ENCODE results near the gene ATP6V0A4. TPM values are rescaled to one million over a fixed set of nuclear protein-coding genes. Genes with fewer than 3 reads are reported as not detected.

Gene ATP6V0A4
- total and polyA plus RNA-seq, 3 experiments from 2014 or later = not detected

GRCh38 chr7:138662076-138662990, 135.7 kb downstream of the ATP6V0A4 start:
- POLR2A ChIA-PET = no interaction called here

GRCh38 chr7:138661069-138661635, 136.8 kb downstream of the ATP6V0A4 start:
- H3K27ac Mint-ChIP-seq = no peak overlapping the region
- H3K4me3 Mint-ChIP-seq = no peak overlapping the region
- H3K4me1 Mint-ChIP-seq = peaks cover 0 to 8% (median 0%) of the 10 kb centered on the region in 3 donors
- H3K9me3 Mint-ChIP-seq = no peaks in the 10 kb centered on the region
- H3K27me3 ChIP-seq (ENCODE audit: insufficient read depth, low read length, poor library complexity, severe bottlenecking) = no peaks in the 10 kb centered on the region
- H3K27me3 Mint-ChIP-seq = peaks cover 17 to 54% of the 10 kb centered on the region in 2 donors
- CTCF ChIA-PET = no interaction called here
- no peaks in the 10 kb centered on the region for H3K4me1 ChIP-seq (ENCODE audit: insufficient read depth, low read length)
- no peak overlapping the region for H3K4me3 ChIP-seq (ENCODE audit: low read length)
- H3K36me3 ChIP-seq (ENCODE audit: insufficient read depth, low read length) = no peaks in the 10 kb centered on the region
- H3K27ac ChIP-seq (ENCODE audit: low read depth, low read length) = no peak overlapping the region
- no peaks in the 10 kb centered on the region for H3K9me3 ChIP-seq (ENCODE audit: low read length)
- no peaks in the 10 kb centered on the region for H3K36me3 Mint-ChIP-seq
- no peak for DNase-seq
- POLR2A ChIA-PET = no interaction called here

More at GRCh38 chr7:138662076-138662990, 135.7 kb downstream of the ATP6V0A4 start:
- H3K36me3 Mint-ChIP-seq = no peaks in the 10 kb centered on the region
- Histone ChIP-seq H3K27ac (ENCODE audit: low read depth, low read length) (no peak overlapping the region), H3K27me3 (ENCODE audit: insufficient read depth, low read length, poor library complexity, severe bottlenecking) (no peaks in the 10 kb centered on the region), H3K9me3 (ENCODE audit: low read length) (no peaks in the 10 kb centered on the region), H3K36me3 (ENCODE audit: insufficient read depth, low read length) (no peaks in the 10 kb centered on the region), H3K4me3 (ENCODE audit: low read length) (no peak overlapping the region), H3K4me1 (ENCODE audit: insufficient read depth, low read length) (no peaks in the 10 kb centered on the region)
- H3K27ac Mint-ChIP-seq = no peak overlapping the region
- no peak for DNase-seq
- H3K4me3 Mint-ChIP-seq = no peak overlapping the region
- peaks cover 21 to 61% of the 10 kb centered on the region in 2 donors for H3K27me3 Mint-ChIP-seq
- peaks cover 0 to 8% (median 0%) of the 10 kb centered on the region in 3 donors for H3K4me1 Mint-ChIP-seq
- H3K9me3 Mint-ChIP-seq = no peaks in the 10 kb centered on the region
- CTCF ChIA-PET = no interaction called here

- Mint-ChIP-seq H3K9me3 (peaks cover 0 to 3% (median 0%) of the 10 kb centered on the region in 5 donors), H3K4me3 (no peak overlapping the region), H3K36me3 (no peaks in the 10 kb centered on the region), H3K4me1 (peaks cover 0 to 1% (median 0%) of the 10 kb centered on the region in 3 donors), H3K27ac (no peak overlapping the region), H3K27me3 (peaks cover 14 to 35% of the 10 kb centered on the region in 2 donors)
- H3K4me1 ChIP-seq (ENCODE audit: insufficient read depth, low read length) = no peaks in the 10 kb centered on the region
- no peak overlapping the region for H3K4me3 ChIP-seq (ENCODE audit: low read length)
- POLR2A ChIA-PET = interaction anchor here (0.6 kb wide), 1 partner anchor 34 kb away, joined by 3 read pairs; no protein-coding TSS in a partner anchor
- CTCF ChIA-PET = no interaction called here
- H3K9me3 ChIP-seq (ENCODE audit: low read length) = no peaks in the 10 kb centered on the region
- H3K27ac ChIP-seq (ENCODE audit: low read depth, low read length) = no peak overlapping the region
- no peaks in the 10 kb centered on the region for H3K27me3 ChIP-seq (ENCODE audit: insufficient read depth, low read length, poor library complexity, severe bottlenecking)
- DNase-seq = no peak
- no peaks in the 10 kb centered on the region for H3K36me3 ChIP-seq (ENCODE audit: insufficient read depth, low read length)
Measured at GRCh38 chr7:138658889-138659288, 139.1 kb downstream of the ATP6V0A4 start.

GRCh38 chr7:138657854-138658386, 140.1 kb downstream of the ATP6V0A4 start:
- ChIA-PET CTCF (interaction anchor here (0.6 kb wide), 1 partner anchor 365 kb away, joined by 3 read pairs; no protein-coding TSS in a partner anchor), POLR2A (no interaction called here)
- no peak for DNase-seq
- H3K27me3 ChIP-seq (ENCODE audit: insufficient read depth, low read length, poor library complexity, severe bottlenecking) = no peaks in the 10 kb centered on the region
- no peak overlapping the region for H3K27ac ChIP-seq (ENCODE audit: low read depth, low read length)
- peaks cover 10 to 26% of the 10 kb centered on the region in 2 donors for H3K27me3 Mint-ChIP-seq
- no peak overlapping the region for H3K27ac Mint-ChIP-seq
- no peak overlapping the region for H3K4me3 ChIP-seq (ENCODE audit: low read length)
- H3K4me3 Mint-ChIP-seq = no peak overlapping the region
- peaks cover 0 to 3% (median 0%) of the 10 kb centered on the region in 3 donors for H3K36me3 Mint-ChIP-seq
- H3K4me1 ChIP-seq (ENCODE audit: insufficient read depth, low read length) = no peaks in the 10 kb centered on the region
- H3K9me3 ChIP-seq (ENCODE audit: low read length) = no peaks in the 10 kb centered on the region
- H3K36me3 ChIP-seq (ENCODE audit: insufficient read depth, low read length) = no peaks in the 10 kb centered on the region
- peaks cover 0 to 8% (median 6%) of the 10 kb centered on the region in 5 donors for H3K9me3 Mint-ChIP-seq
- H3K4me1 Mint-ChIP-seq = no peaks in the 10 kb centered on the region

- peaks cover 0 to 10% (median 9%) of the 10 kb centered on the region in 5 donors for H3K9me3 Mint-ChIP-seq
- DNase-seq = no peak
- no peaks in the 10 kb centered on the region for H3K9me3 ChIP-seq (ENCODE audit: low read length)
- H3K27me3 Mint-ChIP-seq = peaks cover 4 to 21% of the 10 kb centered on the region in 2 donors
- no peaks in the 10 kb centered on the region for H3K4me1 ChIP-seq (ENCODE audit: insufficient read depth, low read length)
- CTCF ChIA-PET = no interaction called here
- no peak overlapping the region for H3K27ac ChIP-seq (ENCODE audit: low read depth, low read length)
- H3K27me3 ChIP-seq (ENCODE audit: insufficient read depth, low read length, poor library complexity, severe bottlenecking) = no peaks in the 10 kb centered on the region
- H3K36me3 ChIP-seq (ENCODE audit: insufficient read depth, low read length) = no peaks in the 10 kb centered on the region
- H3K4me1 Mint-ChIP-seq = no peaks in the 10 kb centered on the region
- POLR2A ChIA-PET = no interaction called here
- no peak overlapping the region for H3K27ac Mint-ChIP-seq
- H3K36me3 Mint-ChIP-seq = peaks cover 0 to 5% (median 0%) of the 10 kb centered on the region in 3 donors
- H3K4me3 Mint-ChIP-seq = no peak overlapping the region
- no peak overlapping the region for H3K4me3 ChIP-seq (ENCODE audit: low read length)
Measured at GRCh38 chr7:138656952-138657351, 141.0 kb downstream of the ATP6V0A4 start.

Other genes starting within 250 kb of the ATP6V0A4 start
- not detected for gene SVOPL, start 96.8 kb downstream of the ATP6V0A4 start, total RNA-seq
- not detected for gene SVOPL, start 96.8 kb downstream of the ATP6V0A4 start, polyA plus RNA-seq
- gene TMEM213, start 202 bp downstream of the ATP6V0A4 start, total RNA-seq = not detected
- 0.05 TPM for gene TMEM213, start 202 bp downstream of the ATP6V0A4 start, polyA plus RNA-seq
- gene KIAA1549, start 183.2 kb upstream of the ATP6V0A4 start, total RNA-seq = 1 to 10 TPM; 1.1 to 1.2 TPM
- gene KIAA1549, start 183.2 kb upstream of the ATP6V0A4 start, polyA plus RNA-seq = not detected
- gene ZC3HAV1L, start 237.8 kb upstream of the ATP6V0A4 start, total RNA-seq = 10 to 100 TPM; 12.6 to 13.6 TPM
- 1.1 TPM for gene ZC3HAV1L, start 237.8 kb upstream of the ATP6V0A4 start, polyA plus RNA-seq